GM12875 (cell line): Measurements from ENCODE around the gene BCL2L1.

Experiments used
- H3K4me3 ChIP-seq: one replicate; pipeline ENCODE4 v1.5.1; 2011; ENCODE audit warnings: low read depth, low read length, control low read depth
- TF ChIP-seq, protein P1 (sequence below): IDR thresholded peaks from 2 replicates; pipeline ENCODE4 v1.5.1; 2011; ENCODE audit warnings: low read depth, mild to moderate bottlenecking, control low read depth, inconsistent platforms, low read length, moderate library complexity, borderline replicate concordance; ENCODE audit not compliant: insufficient read depth

The BCL2L1 gene

DNA sequence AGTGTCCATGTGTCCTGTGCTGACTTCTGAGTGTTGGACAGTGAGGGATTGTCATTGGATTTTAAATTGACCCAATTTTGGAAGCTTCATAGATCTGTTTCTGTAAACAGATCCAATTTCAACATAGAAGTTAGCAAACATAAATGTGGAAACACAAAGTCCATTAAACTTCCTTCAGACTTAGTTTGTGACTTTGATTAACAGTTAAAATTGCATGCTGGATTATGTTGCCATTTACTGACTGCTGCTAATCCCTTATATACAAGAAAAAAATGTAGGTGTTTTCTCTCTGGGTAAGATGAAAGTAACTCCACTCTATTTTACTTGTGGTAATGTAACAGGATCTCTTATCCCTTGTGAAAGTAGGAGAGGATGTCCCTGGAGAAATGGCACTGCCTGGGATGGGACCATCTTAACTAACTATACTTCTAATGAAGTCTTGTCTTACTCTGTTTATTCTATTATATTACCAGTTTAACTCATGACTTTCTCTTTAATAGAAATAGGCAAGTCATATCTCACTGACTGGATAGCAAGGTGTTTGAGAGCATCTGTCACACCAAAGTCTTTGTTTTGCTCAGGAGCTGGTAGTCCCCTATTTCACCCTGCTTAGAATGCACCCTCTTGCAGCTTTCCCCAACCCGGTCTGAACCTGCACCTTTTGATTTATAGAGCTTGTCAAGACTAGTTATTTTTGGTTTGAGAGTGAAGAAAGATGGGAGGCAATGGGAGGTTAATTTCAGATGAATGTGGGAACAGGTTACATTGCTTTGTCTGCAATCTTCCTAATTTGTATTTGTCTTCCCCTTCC is 23.6 kb upstream of the BCL2L1 start:
- TF ChIP-seq, protein P1, sequence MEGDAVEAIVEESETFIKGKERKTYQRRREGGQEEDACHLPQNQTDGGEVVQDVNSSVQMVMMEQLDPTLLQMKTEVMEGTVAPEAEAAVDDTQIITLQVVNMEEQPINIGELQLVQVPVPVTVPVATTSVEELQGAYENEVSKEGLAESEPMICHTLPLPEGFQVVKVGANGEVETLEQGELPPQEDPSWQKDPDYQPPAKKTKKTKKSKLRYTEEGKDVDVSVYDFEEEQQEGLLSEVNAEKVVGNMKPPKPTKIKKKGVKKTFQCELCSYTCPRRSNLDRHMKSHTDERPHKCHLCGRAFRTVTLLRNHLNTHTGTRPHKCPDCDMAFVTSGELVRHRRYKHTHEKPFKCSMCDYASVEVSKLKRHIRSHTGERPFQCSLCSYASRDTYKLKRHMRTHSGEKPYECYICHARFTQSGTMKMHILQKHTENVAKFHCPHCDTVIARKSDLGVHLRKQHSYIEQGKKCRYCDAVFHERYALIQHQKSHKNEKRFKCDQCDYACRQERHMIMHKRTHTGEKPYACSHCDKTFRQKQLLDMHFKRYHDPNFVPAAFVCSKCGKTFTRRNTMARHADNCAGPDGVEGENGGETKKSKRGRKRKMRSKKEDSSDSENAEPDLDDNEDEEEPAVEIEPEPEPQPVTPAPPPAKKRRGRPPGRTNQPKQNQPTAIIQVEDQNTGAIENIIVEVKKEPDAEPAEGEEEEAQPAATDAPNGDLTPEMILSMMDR, result no peak
- H3K4me3 ChIP-seq, result no peak overlapping the region

DNA sequence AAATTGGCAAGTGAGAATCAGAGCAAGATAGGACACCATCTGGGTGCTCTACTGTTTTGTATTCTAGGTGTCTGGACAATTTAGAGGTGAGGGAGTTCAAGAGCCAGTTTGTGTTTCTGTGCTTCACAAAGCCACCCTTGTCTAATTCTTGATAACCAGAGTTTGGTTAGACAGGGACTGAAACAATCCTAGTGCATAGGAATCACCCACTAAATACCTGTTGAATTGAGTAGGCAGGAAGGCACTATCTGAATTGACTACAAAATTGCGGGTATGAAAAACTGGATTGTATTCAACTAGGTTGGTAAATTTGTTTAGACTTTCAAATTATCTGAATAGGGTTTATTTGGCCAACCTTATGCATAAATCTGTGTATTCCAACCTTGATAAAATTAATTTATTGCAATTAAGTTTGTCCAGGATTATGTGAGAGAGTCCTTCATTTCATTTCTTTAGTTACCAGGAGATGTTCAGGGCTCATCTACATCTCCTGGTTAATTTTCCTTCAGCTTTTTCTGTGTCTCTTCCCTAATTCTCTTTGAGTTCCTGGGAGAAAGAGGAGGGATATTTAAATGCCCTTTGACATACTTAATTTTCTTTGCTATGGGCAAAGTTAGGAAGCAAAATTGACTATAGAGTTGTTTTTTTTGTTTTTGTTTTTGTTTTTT is 18.1 kb upstream of the BCL2L1 start:
- TF ChIP-seq, protein P1, result no peak
- peak overlapping the region; percentile 73 for H3K4me3 ChIP-seq

DNA sequence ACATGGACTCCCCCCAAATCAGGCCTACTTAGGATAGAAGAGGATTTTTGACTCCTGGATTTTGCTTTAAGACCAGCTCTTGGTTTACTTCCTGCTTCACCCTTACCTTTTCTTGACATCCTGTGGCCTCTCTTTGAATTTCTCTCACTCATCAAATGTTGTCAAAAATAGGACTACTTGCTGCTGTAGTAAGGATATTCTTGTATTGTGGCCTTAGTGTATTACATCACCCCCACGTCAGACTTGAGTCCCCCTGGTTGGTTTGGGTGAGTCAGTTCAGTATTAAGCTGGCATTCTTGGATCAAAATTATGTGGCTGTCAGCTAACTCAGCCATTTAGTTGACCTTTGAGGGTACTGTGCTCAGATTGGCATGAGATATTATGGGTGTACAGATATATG is 17.5 kb upstream of the BCL2L1 start:
- peak overlapping the region; percentile 73 for H3K4me3 ChIP-seq
- TF ChIP-seq, protein P1, result no peak

DNA sequence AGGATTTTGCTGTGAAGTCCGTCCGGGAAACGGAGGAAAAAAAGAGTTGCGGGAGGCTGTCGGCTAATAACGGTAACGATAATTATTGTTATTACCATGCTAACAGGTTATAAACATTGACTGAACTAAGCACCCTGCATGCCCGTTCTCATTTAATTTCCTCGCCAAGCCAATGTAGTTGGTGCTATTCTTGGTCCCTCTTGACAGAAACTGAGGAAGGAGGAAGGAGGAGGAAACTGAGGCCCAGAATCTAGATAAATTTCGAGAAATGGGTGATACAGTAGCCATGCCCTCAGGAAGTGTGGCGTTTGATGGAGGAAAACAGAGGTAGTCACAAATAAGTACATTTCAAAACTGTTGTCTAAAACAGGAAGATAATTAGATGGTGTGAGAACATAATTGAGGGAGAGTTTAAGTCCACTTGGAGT is 16.9 kb upstream of the BCL2L1 start:
- H3K4me3 ChIP-seq, result peak overlapping the region; percentile 73
- TF ChIP-seq, protein P1, result no peak

DNA sequence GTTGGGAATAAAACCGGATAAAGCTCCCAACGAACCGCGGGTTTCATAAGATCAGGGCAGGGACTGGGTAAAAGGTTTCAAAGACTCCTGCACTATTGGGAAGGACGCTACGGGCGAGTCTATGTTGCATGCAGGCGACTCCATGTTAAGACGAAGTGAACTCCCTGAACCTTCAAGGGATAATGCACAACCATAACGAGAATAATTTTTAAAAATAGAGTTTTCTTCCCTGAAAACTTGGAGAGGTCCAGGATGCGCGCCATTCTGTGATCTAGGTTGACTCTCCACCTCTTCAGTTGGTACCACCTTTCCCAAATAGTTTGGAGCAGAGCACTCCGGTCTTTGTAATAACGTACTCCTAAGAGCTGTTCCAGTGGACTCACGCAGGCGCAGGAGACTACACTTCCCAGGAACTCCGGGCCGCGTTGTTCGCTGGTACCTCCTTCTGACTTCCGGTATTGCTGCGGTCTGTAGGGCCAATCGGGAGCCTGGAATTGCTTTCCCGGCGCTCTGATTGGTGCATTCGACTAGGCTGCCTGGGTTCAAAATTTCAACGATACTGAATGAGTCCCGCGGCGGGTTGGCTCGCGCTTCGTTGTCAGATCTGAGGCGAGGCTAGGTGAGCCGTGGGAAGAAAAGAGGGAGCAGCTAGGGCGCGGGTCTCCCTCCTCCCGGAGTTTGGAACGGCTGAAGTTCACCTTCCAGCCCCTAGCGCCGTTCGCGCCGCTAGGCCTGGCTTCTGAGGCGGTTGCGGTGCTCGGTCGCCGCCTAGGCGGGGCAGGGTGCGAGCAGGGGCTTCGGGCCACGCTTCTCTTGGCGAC is 16.3 kb upstream of the BCL2L1 start, which contains the start of gene TPX2:
TSS of gene TPX2 (plus strand) at position 562 of the 821 bp plus-strand sequence. CDS start 18,187 bp downstream, outside the sequence.
- TF ChIP-seq, protein P1, result peak; percentile 30; the same call in 1 of the 2 replicates
- H3K4me3 ChIP-seq, result peak within 1 kb of the TSS; percentile 73

DNA sequence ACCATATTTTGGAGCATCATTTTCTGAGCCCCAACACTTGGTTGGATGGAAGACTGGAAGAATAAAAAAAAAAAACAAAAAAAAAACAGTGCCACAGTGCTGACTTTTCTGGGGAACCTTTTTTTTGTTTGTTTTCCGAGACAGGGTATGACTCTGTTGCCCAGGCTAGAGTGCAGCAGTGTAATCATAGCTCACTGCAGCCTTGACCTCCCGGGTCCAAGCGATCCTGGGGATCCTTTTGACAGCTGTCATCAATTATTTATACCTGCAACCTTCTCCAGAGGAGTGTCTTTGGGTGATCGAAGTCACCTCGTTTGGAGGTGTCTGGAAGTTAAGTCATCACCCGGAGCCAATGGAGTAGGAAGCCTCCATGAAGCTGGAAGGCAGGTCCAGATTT is 8.7 kb upstream of the BCL2L1 start:
- H3K4me3 ChIP-seq, result no peak overlapping the region
- TF ChIP-seq, protein P1, result no peak
